HG03342 (cell line): ENCODE data around the gene CSNK1E.
A peak's percentile ranks its signal among the peaks of the same experiment; 100 is the strongest.
"Not testable (repeated sequence)": the region's sequence is repeated elsewhere in the genome, so short reads cannot be mapped to it uniquely, and the experiment has no call there.

Source experiments
- ATAC-seq: cut with Tn5 transposase; IDR thresholded peaks from one replicate; pipeline ENCODE4 v1.9.1; 2021; ENCODE audit warnings: mild to moderate bottlenecking, moderate library complexity; ENCODE audit not compliant: unreplicated experiment

Gene CSNK1E

DNA sequence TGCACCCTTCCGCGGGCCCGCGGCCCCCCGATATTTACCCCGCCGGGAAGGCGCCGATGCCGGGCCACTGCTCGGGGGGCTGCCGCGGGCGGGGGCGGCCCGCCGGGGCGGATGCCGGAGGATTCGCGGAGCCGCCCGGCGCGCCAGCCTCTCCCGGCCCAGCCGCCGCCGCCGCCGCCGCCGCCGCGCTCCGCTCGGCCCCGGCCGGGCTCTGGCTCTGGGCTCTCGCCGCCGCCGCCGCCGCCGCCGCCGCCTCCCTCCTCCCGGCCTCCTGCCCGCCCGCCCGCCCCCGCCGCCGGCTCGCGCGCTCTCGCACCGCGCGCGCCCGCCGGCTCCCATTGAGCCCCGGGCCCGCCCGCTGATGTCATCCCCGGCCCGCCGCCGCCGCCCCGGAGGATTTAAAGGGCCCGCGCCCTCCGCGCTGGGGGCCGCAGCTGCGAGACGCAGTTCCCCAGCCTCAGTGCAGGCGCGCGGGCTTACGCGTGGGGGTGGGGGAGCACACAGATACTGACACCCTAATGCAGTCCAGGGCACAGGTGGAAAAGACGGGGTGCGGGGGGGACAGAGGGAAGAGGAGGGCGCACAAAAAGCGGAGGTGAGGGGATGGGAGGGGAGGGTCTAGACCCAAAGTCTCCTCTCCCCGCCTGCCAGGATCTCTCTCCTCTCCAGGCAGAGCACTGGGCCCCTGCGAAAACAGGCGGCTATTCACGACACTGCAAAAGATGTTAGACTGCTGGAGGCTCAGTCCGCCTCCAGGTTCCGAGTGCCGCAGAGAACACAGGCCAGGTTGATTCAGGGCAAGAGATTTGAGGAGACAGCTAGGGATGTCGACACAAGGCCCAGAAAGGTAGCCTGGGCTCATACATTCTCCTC is at the start of gene CSNK1E:
TSS of gene CSNK1E (minus strand) at position 312 of the 873 bp plus-strand sequence. CDS start 3,276 bp downstream, outside the sequence.
- ATAC-seq: peak; percentile 27

DNA sequence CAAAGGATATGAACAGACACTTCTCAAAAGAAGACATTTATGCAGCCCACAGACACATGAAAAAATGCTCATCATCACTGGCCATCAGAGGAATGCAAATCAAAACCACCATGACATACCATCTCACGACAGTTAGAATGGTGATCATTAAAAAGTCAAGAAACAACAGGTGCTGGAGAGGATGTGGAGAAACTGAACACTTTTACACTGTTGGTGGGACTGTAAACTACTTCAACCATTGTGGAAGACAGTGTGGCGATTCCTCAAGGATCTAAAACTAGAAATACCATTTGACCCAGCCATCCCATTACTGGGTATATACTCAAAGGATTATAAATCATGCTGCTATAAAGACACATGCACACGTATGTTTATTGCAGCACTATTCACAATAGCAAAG is 48.6 kb upstream of the CSNK1E start:
- ATAC-seq: not testable (repeated sequence)

DNA sequence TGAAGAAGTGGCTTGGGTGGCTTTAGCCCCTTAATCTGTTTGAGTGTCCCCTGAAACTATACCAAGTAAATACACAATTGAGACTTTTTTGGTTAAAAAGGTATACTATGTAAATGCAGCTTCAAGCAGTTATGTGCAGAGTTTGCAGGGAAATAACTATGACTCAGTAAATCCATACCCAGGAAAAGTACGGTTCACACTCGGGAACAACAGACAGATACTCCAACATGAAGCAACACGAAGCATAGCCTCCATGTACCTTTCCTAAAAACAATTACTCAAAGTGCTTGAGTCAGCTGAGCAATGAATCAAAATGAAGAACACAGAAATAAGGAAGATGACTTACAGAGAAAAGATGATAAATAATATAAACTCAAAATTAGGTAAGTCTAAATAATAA is 47.9 kb upstream of the CSNK1E start:
- ATAC-seq: not testable (repeated sequence)

- ATAC-seq: not testable (repeated sequence)
Measured at GRCh38 chr22:38360560-38360959, 43.3 kb upstream of the CSNK1E start.

DNA sequence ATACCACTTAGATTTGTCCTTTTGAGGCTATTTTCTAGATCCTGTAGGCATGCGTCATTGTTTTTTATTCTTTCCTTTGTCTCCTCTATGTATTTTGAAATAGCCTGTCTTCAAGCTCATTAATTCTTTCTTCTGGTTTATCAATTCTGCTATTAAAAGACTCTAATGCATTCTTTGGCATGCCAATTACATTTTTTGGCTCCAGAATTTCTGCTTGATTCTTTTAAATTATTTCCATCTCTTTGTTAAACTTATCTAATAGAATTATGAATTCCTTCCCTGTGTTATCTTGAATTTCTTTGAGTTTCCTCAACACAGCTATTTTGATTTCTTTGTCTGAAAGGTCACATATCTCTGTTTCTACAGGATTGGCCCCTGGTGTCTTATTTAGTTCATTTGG is 42.6 kb upstream of the CSNK1E start:
- not testable (repeated sequence) for ATAC-seq

GRCh38 chr22:38357971-38358370 is 40.7 kb upstream of the CSNK1E start:
- ATAC-seq: not testable (repeated sequence)

DNA sequence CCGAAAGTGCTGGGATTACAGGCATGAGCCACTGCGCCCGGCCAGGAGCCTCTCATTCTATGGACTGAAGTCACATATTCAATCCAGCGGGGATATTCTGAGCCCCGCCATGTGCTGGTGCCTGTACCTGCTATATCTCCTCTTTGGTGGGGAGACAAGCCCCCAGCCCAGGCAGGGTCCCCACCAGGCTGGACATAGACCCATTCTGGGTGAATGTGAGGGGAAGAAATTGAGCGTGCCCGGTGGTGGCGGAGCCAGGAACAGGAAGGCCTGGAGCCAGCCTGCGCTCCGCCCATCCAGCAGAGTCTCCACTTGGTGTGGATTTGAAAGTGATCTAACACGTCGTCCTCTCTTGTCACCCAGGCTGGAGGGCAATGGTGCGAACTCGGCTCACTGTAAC is 38.0 kb upstream of the CSNK1E start:
- ATAC-seq: no peak

DNA sequence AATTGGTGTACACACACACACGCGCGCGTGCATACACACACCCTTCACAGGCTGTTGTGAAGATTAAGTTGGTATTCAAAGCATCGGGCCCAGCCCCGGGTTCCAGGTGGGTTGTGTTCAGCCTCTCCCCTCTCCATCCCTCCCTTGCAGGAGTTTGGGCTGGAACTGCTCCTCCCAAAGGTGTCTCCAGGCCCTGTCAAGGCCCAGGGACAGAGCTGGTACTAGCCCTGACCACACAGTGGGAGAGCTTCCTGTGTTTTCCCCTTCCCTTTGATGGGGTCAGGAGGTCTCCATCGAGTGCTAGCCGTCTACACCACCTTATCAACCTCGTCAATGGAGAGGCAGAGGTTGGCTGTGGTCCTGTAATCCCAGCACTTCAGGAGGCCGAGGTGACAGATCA is 36.5 kb upstream of the CSNK1E start:
- no peak for ATAC-seq

GRCh38 chr22:38353142-38353629 is 36.0 kb upstream of the CSNK1E start:
- no peak for ATAC-seq

- ATAC-seq: no peak
Measured at GRCh38 chr22:38352436-38352835, 35.2 kb upstream of the CSNK1E start.

- ATAC-seq: no peak
Measured at GRCh38 chr22:38350444-38351359, 33.5 kb upstream of the CSNK1E start.

DNA sequence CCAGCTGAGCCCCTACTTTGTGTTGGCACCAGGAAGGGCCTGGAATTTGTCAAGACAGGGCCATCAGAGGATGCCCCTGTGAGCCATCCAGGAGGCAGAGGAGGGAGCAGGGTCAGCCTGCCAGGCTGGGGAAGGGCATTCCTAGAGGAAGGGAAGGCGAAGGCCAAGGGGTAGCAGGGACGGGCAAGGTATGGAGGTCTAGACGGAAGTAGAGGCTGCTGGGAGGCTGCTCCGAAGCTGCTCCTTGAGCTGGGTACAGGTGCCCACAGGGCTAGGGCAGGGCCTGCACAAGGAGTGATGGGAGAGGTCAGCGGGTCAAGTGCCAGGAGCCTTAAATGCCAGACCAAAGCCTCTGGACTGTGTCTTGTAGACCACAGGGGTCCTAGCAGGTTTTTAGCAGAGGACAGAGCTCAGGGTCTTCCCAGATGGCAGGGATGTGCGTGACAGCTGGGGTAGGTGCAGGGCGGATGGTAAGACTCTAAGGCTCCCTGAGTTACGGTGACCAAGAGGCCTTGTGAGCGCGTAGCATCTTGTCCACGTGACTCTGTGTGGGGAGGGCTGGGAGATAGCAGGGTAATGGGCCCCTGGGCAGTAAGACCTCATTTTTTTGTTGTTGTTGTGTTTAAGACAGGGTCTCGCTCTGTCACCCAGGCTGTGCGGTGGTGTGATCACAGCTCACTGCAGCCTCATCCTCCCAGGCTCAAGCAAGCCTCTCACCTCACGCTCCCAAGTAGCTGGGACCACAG is 31.7 kb upstream of the CSNK1E start:
- ATAC-seq: no peak

GRCh38 chr22:38347944-38348750 is 30.9 kb upstream of the CSNK1E start:
- no peak for ATAC-seq

- no peak for ATAC-seq
Measured at GRCh38 chr22:38347181-38347943, 30.1 kb upstream of the CSNK1E start.

DNA sequence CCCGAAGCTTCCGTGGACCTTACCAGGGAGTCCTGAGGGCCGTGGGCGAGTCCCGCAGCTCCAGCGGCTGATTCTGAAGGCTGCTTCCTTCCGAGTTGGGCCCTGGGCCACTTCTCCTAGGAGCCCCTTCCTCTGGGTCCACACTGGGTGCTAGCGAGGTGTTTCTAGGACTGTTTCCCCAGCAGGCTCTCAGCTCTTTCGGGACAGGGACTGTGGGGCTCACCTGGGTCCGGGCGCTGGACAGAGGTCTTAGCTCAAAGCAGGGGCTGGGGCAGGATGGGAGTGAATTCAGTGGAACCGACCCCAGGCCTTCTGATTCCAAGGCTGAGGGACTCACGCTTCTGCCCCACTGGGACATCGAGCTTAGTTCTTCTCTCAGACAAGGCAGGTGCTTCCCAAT is 29.3 kb upstream of the CSNK1E start:
- no peak for ATAC-seq

- ATAC-seq: no peak
Measured at GRCh38 chr22:38345782-38346181, 28.5 kb upstream of the CSNK1E start.

GRCh38 chr22:38339893-38340292 is 22.7 kb upstream of the CSNK1E start:
- ATAC-seq: not testable (repeated sequence)

- ATAC-seq: no peak
Measured at GRCh38 chr22:38338772-38339379, 21.6 kb upstream of the CSNK1E start.

- no peak for ATAC-seq
Measured at GRCh38 chr22:38336699-38337098, 19.5 kb upstream of the CSNK1E start.
